HG02798 (cell line): Measurements from ENCODE around the gene TMEM267.
"Not testable (repeated sequence)": the region's sequence is repeated elsewhere in the genome, so short reads cannot be mapped to it uniquely, and the experiment has no call there.

Experiments
- ATAC-seq: cut with Tn5 transposase; IDR thresholded peaks from one replicate; pipeline ENCODE4 v1.9.1; 2021; ENCODE audit warnings: mild to moderate bottlenecking; ENCODE audit not compliant: unreplicated experiment, poor library complexity

Gene TMEM267

GRCh38 chr5:43412156-43412555 is 71.5 kb downstream of the TMEM267 start, which contains the start of gene CCL28:
TSS of gene CCL28 (minus strand) at chr5:43412391. CDS start at chr5:43412316, 75 bp downstream.
- ATAC-seq: no peak

DNA sequence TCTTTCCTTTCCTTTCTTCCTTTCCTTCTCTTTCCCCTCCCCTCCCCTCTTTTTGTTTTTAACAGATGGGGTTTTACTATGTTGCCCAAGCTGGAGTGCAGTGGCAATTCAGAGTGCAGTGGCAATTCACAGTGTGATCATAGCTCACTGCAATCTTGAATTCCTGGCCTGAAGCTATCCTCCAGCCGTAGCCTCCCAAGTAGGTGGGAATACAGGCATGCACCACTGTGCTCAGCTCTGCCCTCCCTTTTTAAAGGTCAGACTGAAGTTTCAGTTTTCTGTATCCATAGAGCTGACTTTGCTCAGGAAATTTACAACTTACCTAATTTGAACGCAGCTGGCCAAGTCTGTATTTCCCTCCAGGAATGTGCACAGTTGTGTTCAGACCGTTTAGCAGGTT is 72.2 kb downstream of the TMEM267 start:
- no peak for ATAC-seq

- ATAC-seq: no peak
Measured at GRCh38 chr5:43410414-43410813, 73.3 kb downstream of the TMEM267 start.

DNA sequence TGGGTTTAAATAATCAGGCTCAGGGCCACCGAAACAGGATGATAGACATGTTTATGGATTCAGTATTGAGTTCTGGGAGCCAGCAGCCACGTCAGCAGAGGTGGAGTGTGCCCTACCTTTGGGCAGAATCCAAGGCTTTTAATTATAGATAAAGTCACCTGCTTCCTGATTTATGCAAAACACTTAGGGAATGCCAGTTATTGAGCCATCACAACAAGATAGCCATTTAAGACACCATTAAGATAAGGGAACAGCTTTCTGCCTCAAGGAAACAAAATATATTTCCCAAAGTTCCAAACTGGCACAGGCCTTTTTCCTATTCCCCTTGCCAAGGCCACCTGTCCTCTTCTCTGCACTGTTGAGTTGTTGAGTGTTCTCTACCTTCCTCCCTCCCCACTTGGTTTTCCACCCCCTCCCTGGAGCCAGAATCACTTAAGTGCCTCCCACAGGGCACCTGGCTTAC is 73.8 kb downstream of the TMEM267 start:
- no peak for ATAC-seq

- ATAC-seq: not testable (repeated sequence)
Measured at GRCh38 chr5:43402524-43403066, 81.1 kb downstream of the TMEM267 start.

DNA sequence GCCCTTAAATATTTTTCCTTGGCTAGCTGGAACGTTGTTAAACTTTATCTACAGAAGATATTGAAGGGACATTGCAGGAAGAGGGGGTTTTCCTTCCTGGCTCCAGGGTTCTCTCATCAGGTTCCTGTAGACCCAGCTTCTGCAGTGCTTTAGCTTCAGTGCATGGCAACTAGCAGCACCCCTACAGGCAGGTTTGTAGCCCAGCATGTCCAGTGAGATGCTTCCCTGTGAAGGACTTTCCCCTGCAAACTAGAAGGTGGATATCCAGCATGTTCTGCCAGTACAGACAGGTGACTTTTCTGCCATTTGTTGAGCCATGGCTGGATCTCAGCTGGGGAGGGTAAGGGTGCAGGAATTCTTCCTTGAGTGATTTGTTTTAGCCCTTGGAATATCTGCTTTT is 81.8 kb downstream of the TMEM267 start:
- no peak for ATAC-seq

DNA sequence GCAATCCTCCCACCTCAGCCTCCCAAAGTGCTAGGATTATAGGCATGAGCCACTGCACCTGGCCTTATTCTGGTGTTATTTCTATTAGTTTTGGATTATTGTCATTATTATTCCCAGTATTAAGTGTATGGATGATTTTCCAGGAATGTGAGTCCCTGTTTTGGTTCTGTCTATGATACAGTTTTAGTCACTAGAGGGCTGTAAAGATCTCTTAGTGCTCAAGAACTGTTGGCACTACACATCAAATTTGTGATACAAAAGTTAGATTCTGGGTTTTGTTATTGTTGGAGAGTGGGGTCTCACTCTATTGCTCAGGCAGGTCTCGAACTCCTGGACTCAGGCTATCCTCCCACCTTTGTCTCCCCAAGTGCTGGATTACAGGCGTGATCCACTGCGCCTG is 83.6 kb downstream of the TMEM267 start:
- no peak for ATAC-seq

GRCh38 chr5:43396762-43397304 is 86.8 kb downstream of the TMEM267 start:
- peak; percentile 97 for ATAC-seq
